Endodermal cell (in vitro differentiated cells): ENCODE measurements around the gene ALOXE3. TPM values are rescaled to one million over a fixed set of nuclear protein-coding genes. Genes with fewer than 3 reads are reported as not detected.

Experiments
- DNase-seq: peaks from one replicate; pipeline ENCODE4 v3.0.0-alpha.2; 2017
- H3K27ac ChIP-seq: 2 replicates; pipeline ENCODE4 v1.5.1; 2013; ENCODE audit warnings: mild to moderate bottlenecking, low read depth, low read length, moderate library complexity
- H3K27me3 ChIP-seq: 2 replicates; pipeline ENCODE4 v1.6.1; 2013; ENCODE audit warnings: mild to moderate bottlenecking, low read length, moderate library complexity; ENCODE audit not compliant: insufficient read depth, control insufficient read depth, poor library complexity, severe bottlenecking
- H3K36me3 ChIP-seq: 2 replicates; pipeline ENCODE4 v1.7.0; 2013; ENCODE audit warnings: mild to moderate bottlenecking, low read length, moderate library complexity; ENCODE audit not compliant: control insufficient read depth, insufficient read depth
- H3K4me1 ChIP-seq: one replicate; pipeline ENCODE4 v1.7.0; 2013; ENCODE audit warnings: low read length; ENCODE audit not compliant: control insufficient read depth, insufficient read depth
- H3K4me3 ChIP-seq: 2 replicates; pipeline ENCODE4 v1.5.1; 2013; ENCODE audit warnings: mild to moderate bottlenecking, low read length, moderate library complexity
- H3K9ac ChIP-seq: 2 replicates; pipeline ENCODE4 v1.6.1; 2013; ENCODE audit warnings: mild to moderate bottlenecking, low read length, moderate library complexity; ENCODE audit not compliant: poor library complexity, severe bottlenecking; ENCODE audit errors: extremely low read depth
- H3K9me3 ChIP-seq: 2 replicates; pipeline ENCODE4 v1.6.1; 2013; ENCODE audit warnings: mild to moderate bottlenecking, low read length, moderate library complexity; ENCODE audit not compliant: control insufficient read depth
- H3K27ac Mint-ChIP-seq: 2 replicates; pipeline ENCODE4 v1.8.0; 2020; ENCODE audit warnings: mixed read lengths
- H3K27me3 Mint-ChIP-seq: 2 replicates; pipeline ENCODE4 v1.8.0; 2021; ENCODE audit warnings: mild to moderate bottlenecking, mixed read lengths; ENCODE audit not compliant: insufficient read depth
- H3K36me3 Mint-ChIP-seq: 2 replicates; pipeline ENCODE4 v1.8.0; 2020; ENCODE audit warnings: low read depth, mixed read lengths
- H3K4me1 Mint-ChIP-seq: 2 replicates; pipeline ENCODE4 v1.8.0; 2020; ENCODE audit warnings: mixed read lengths
- H3K4me3 Mint-ChIP-seq: 2 replicates; pipeline ENCODE4 v1.8.0; 2020; ENCODE audit warnings: mild to moderate bottlenecking, moderate library complexity, mixed read lengths
- H3K9me3 Mint-ChIP-seq: 2 replicates; pipeline ENCODE4 v1.8.0; 2020; ENCODE audit warnings: mild to moderate bottlenecking, mixed read lengths
- CTCF ChIP-seq: fragments of 200-600 bp; sonication (generic); conservative IDR thresholded peaks from 2 replicates; pipeline ENCODE4 v1.5.0; 2021; ENCODE audit warnings: antibody characterized with exemption, mild to moderate bottlenecking
- WGBS, 2 experiments: methylation state at CpG; one replicate each; pipeline versions ENCODE4 v1.1.5 to v1.1.7; 2013; ENCODE audit warnings: missing lambda C conversion rate in 2 of 2, mixed read lengths in 1 of 2; ENCODE audit not compliant: insufficient coverage in 1 of 2, insufficient read length in 1 of 2; 5-methylcytosine and 5-hydroxymethylcytosine counted together
- total RNA-seq, 2 donors: library from RNA; stranded (reverse); fragmentation: NEBNext Ultra II Directional in 1 of 2; extraction: Animal tissue kit (Norgen Biotek cat#: 25700) in 1 of 2; gene quantifications; 2 replicates in 1 of 2; 3 replicates in 1 of 2; pipeline ENCODE4 v1.2.1, GENCODE V29; 2021

Gene ALOXE3
- total RNA-seq, 2 donors from 2014 or later = 0.13 to 0.49 TPM

- Histone ChIP-seq H3K4me1 (no peaks in the 10 kb centered on the region), H3K27ac (no peak overlapping the region), H3K9me3 (no peaks in the 10 kb centered on the region), H3K9ac (no peak overlapping the region), H3K27me3 (peaks cover 21% of the 10 kb centered on the region), H3K4me3 (no peak overlapping the region), H3K36me3 (no peaks in the 10 kb centered on the region)
- no peak overlapping the region for H3K4me3 Mint-ChIP-seq
- H3K36me3 Mint-ChIP-seq = no peaks in the 10 kb centered on the region
- TF ChIP-seq CTCF = no peak
- peaks cover 59% of the 10 kb centered on the region for H3K27me3 Mint-ChIP-seq
- no peak for DNase-seq
- H3K27ac Mint-ChIP-seq = no peak overlapping the region
- no peaks in the 10 kb centered on the region for H3K9me3 Mint-ChIP-seq
- no peaks in the 10 kb centered on the region for H3K4me1 Mint-ChIP-seq
- 59 to 80% methylated on average over 5 to 6 of the region's 6 CpGs for WGBS, 2 experiments
Measured at GRCh38 chr17:8089728-8090127, 28.6 kb downstream of the ALOXE3 start.

- Mint-ChIP-seq H3K9me3 (no peaks in the 10 kb centered on the region), H3K27ac (no peak overlapping the region), H3K4me3 (no peak overlapping the region), H3K36me3 (no peaks in the 10 kb centered on the region), H3K27me3 (peaks cover 75% of the 10 kb centered on the region), H3K4me1 (no peaks in the 10 kb centered on the region)
- peaks cover 28% of the 10 kb centered on the region for H3K27me3 ChIP-seq
- H3K9me3 ChIP-seq = no peaks in the 10 kb centered on the region
- no peak for TF ChIP-seq CTCF
- WGBS, 2 experiments = 84 to 86% methylated on average over 3 to 5 of the region's 5 CpGs
- H3K36me3 ChIP-seq = no peaks in the 10 kb centered on the region
- H3K27ac ChIP-seq = no peak overlapping the region
- H3K4me3 ChIP-seq = no peak overlapping the region
- H3K9ac ChIP-seq = no peak overlapping the region
- no peak for DNase-seq
- H3K4me1 ChIP-seq = no peaks in the 10 kb centered on the region
Measured at GRCh38 chr17:8087952-8088230, 30.4 kb downstream of the ALOXE3 start.

- Mint-ChIP-seq H3K9me3 (no peaks in the 10 kb centered on the region), H3K36me3 (no peaks in the 10 kb centered on the region), H3K4me1 (no peaks in the 10 kb centered on the region), H3K27ac (no peak within 1 kb of the TSS), H3K27me3 (peaks cover 75% of the 10 kb centered on the region), H3K4me3 (no peak within 1 kb of the TSS)
- Histone ChIP-seq H3K4me1 (no peaks in the 10 kb centered on the region), H3K27ac (no peak within 1 kb of the TSS), H3K27me3 (peaks cover 24% of the 10 kb centered on the region), H3K9ac (no peak within 1 kb of the TSS), H3K36me3 (no peaks in the 10 kb centered on the region), H3K4me3 (no peak within 1 kb of the TSS), H3K9me3 (no peaks in the 10 kb centered on the region)
- DNase-seq = no peak
- WGBS, 2 experiments = 94 to 98% methylated on average over 8 to 20 of the region's 20 CpGs
- no peak for TF ChIP-seq CTCF
Measured at GRCh38 chr17:8087075-8087951, 31.0 kb downstream of the ALOXE3 start, which contains the start of gene ALOX12B. ALOX12B (minus strand) TSS chr17:8087716; CDS start chr17:8087442, 274 bp downstream.
